A673 (cell line): Measurements from ENCODE around the gene KHK. TPM values are rescaled to one million over a fixed set of nuclear protein-coding genes. Genes with fewer than 3 reads are reported as not detected.

Experiments
- BruUV-seq: library from RNA; stranded (reverse); fragments of 400-500 nt; replicated peaks from 2 replicates; lab custom pipeline; 2021; lab: Mats Ljungman, UMichigan
- CTCF ChIA-PET: fragments of 300-600 bp; sonication (Branson Sonifier 250); formaldehyde crosslinking; loops from one replicate; lab custom pipeline; 2022; ENCODE audit warnings: antibody characterized with exemption; lab: Charles Lee
- POLR2A ChIA-PET: fragments of 300-600 bp; sonication (Branson Sonifier 250); formaldehyde crosslinking; loops from one replicate; lab custom pipeline; 2022; ENCODE audit warnings: antibody characterized with exemption; ENCODE audit not compliant: low non-redundant PET; lab: Charles Lee
- DNase-seq: peaks from one replicate; pipeline ENCODE4 v3.0.0-alpha.2; 2015; ENCODE audit warnings: low spot score
- H3K27ac ChIP-seq: fragments of 200-600 bp; sonication (generic); 2 replicates; pipeline ENCODE4 v1.5.1; 2016; ENCODE audit warnings: mixed run types, low read depth, mild to moderate bottlenecking, mixed read lengths, antibody characterized with exemption, low read length; ENCODE audit not compliant: poor library complexity, severe bottlenecking
- H3K27me3 ChIP-seq: fragments of 200-600 bp; sonication (generic); replicated peaks from 2 replicates; pipeline ENCODE4 v1.6.1; 2017; ENCODE audit warnings: mixed run types, low read depth, mild to moderate bottlenecking, mixed read lengths, antibody characterized with exemption, low read length; ENCODE audit not compliant: insufficient read depth, poor library complexity
- H3K36me3 ChIP-seq: fragments of 200-600 bp; sonication (generic); 2 replicates; pipeline ENCODE4 v1.6.1; 2016; ENCODE audit warnings: mixed run types, mild to moderate bottlenecking, mixed read lengths, antibody characterized with exemption, low read length; ENCODE audit not compliant: insufficient read depth, poor library complexity, severe bottlenecking
- H3K4me1 ChIP-seq: fragments of 200-600 bp; sonication (generic); 2 replicates; pipeline ENCODE4 v1.6.1; 2017; ENCODE audit warnings: mixed run types, mild to moderate bottlenecking, mixed read lengths, antibody characterized with exemption, low read length; ENCODE audit not compliant: insufficient read depth, poor library complexity, severe bottlenecking
- H3K4me3 ChIP-seq: fragments of 200-600 bp; sonication (generic); 2 replicates; pipeline ENCODE4 v1.5.1; 2016; ENCODE audit warnings: low read depth, mixed run types, mild to moderate bottlenecking, mixed read lengths, low read length; ENCODE audit not compliant: poor library complexity, severe bottlenecking
- H3K9me3 ChIP-seq: fragments of 200-600 bp; sonication (generic); 2 replicates; pipeline ENCODE4 v1.6.1; 2016; ENCODE audit warnings: mixed run types, low read depth, mild to moderate bottlenecking, mixed read lengths, antibody characterized with exemption, low read length; ENCODE audit not compliant: poor library complexity, severe bottlenecking
- EZH2 ChIP-seq: fragments of 200-600 bp; sonication (generic); IDR thresholded peaks from 2 replicates; pipeline ENCODE4 v1.6.1; 2017; ENCODE audit warnings: borderline replicate concordance, low read depth, mild to moderate bottlenecking, mixed read lengths, antibody characterized with exemption, low read length; ENCODE audit not compliant: poor library complexity, severe bottlenecking
- intact Hi-C: fragments of 100-400 bp; cut with micrococcal nuclease; formaldehyde crosslinking; loops from one replicate; pipeline ENCODE4 v1.10.0; 2022; ENCODE audit not compliant: unreplicated experiment
- total RNA-seq: library from RNA; stranded (reverse); gene quantifications from 2 replicates; pipeline ENCODE4 v1.2.3, GENCODE V29; 2021
- TF ChIP-seq, protein P1 (sequence below): fragments of 300-800, 200-600 bp; sonication (generic); conservative IDR thresholded peaks from 2 replicates; pipeline ENCODE4 v1.5.1; 2017; ENCODE audit warnings: low read depth, mild to moderate bottlenecking, antibody characterized with exemption, low read length, moderate library complexity, mixed read lengths

The KHK gene
- total RNA-seq, 1 experiment from 2014 or later, result 40.2 TPM

DNA sequence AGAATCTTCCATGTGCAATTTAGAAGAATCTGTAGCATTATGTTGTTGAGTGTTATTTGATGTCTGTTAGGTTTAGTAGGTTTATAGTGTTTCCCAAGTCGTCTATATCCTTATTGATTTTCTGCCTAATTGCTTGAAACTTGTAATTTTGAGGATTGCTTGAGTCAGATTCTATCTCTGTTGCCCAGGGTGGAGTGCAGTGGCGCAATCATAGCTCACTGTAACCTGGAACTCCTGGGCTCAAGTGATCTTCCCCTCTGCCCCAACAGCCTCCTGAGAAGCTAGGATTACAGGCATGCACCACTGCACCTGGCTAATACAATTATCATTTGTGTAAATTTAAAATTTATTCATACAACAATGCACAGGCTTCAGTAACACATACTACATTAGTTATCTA, 59.1 kb downstream of the KHK start:
- no TSS peak for BruUV-seq
- POLR2A ChIA-PET, result no interaction called here
- intact Hi-C loops, result no loop called here

GRCh38 chr2:27147935-27148334, 61.4 kb downstream of the KHK start:
- TF ChIP-seq, protein P1, sequence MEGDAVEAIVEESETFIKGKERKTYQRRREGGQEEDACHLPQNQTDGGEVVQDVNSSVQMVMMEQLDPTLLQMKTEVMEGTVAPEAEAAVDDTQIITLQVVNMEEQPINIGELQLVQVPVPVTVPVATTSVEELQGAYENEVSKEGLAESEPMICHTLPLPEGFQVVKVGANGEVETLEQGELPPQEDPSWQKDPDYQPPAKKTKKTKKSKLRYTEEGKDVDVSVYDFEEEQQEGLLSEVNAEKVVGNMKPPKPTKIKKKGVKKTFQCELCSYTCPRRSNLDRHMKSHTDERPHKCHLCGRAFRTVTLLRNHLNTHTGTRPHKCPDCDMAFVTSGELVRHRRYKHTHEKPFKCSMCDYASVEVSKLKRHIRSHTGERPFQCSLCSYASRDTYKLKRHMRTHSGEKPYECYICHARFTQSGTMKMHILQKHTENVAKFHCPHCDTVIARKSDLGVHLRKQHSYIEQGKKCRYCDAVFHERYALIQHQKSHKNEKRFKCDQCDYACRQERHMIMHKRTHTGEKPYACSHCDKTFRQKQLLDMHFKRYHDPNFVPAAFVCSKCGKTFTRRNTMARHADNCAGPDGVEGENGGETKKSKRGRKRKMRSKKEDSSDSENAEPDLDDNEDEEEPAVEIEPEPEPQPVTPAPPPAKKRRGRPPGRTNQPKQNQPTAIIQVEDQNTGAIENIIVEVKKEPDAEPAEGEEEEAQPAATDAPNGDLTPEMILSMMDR, result no peak
- no peak for TF ChIP-seq EZH2
- ChIA-PET CTCF (no interaction called here), POLR2A (no interaction called here)
- no TSS peak for BruUV-seq
- no peak overlapping the region for H3K27ac ChIP-seq
- H3K4me1 ChIP-seq, result no peaks in the 10 kb centered on the region
- no peaks in the 10 kb centered on the region for H3K9me3 ChIP-seq
- no peaks in the 10 kb centered on the region for H3K36me3 ChIP-seq
- intact Hi-C loops, result no loop called here
- no peaks in the 10 kb centered on the region for H3K27me3 ChIP-seq
- no peak overlapping the region for H3K4me3 ChIP-seq
- DNase-seq, result no peak

More for the DNA sequence above, 59.1 kb downstream of the KHK start:
- Histone ChIP-seq H3K4me3 (no peak overlapping the region), H3K27me3 (no peaks in the 10 kb centered on the region), H3K36me3 (no peaks in the 10 kb centered on the region), H3K4me1 (no peaks in the 10 kb centered on the region), H3K9me3 (no peaks in the 10 kb centered on the region), H3K27ac (no peak overlapping the region)
- DNase-seq, result no peak
- TF ChIP-seq EZH2, result no peak
- TF ChIP-seq, protein P1, result no peak
- CTCF ChIA-PET, result interaction anchor here (1.0 kb wide), 1 partner anchor 46 kb away, joined by 4 read pairs; no protein-coding TSS in a partner anchor

GRCh38 chr2:27148801-27149439, 62.3 kb downstream of the KHK start, which contains the start of gene TCF23:
TSS of gene TCF23 (plus strand) at chr2:27149004. CDS start at chr2:27149134, 130 bp downstream.
- H3K4me3 ChIP-seq, result no peak within 1 kb of the TSS
- no TSS peak for BruUV-seq
- H3K4me1 ChIP-seq, result no peaks in the 10 kb centered on the region
- ChIA-PET POLR2A (interaction anchor here (0.7 kb wide), 1 partner anchor 34 kb away, joined by 3 read pairs; no protein-coding TSS in a partner anchor), CTCF (interaction anchor here (0.6 kb wide), 1 partner anchor 18 kb away, joined by 3 read pairs; no protein-coding TSS in a partner anchor)
- H3K9me3 ChIP-seq, result no peaks in the 10 kb centered on the region
- no peak for TF ChIP-seq EZH2
- TF ChIP-seq, protein P1, result no peak
- no peak within 1 kb of the TSS for H3K27ac ChIP-seq
- DNase-seq, result no peak
- no peaks in the 10 kb centered on the region for H3K27me3 ChIP-seq
- H3K36me3 ChIP-seq, result no peaks in the 10 kb centered on the region
- intact Hi-C loops, result no loop called here
